Neural cell (in vitro differentiated cells): ENCODE data around the gene TUBA1B. TPM values are rescaled to one million over a fixed set of nuclear protein-coding genes. Genes with fewer than 3 reads are reported as not detected.
"Not testable (repeated sequence)": the region's sequence is repeated elsewhere in the genome, so short reads cannot be mapped to it uniquely, and the experiment has no call there.

Experiments
- H2AFZ ChIP-seq: fragments of 200-600, 300-800 bp; sonication (generic), shearing (Covaris generic); 2 replicates; pipeline ENCODE4 v1.6.0; 2014; ENCODE audit warnings: low read depth, mild to moderate bottlenecking, antibody characterized with exemption, low read length, moderate library complexity
- H3F3A ChIP-seq: fragments of 200-600 bp; shearing (Covaris generic); 2 replicates; pipeline ENCODE4 v1.6.1; 2016; ENCODE audit warnings: mild to moderate bottlenecking, moderate library complexity, mixed read lengths, antibody characterized with exemption, low read length; ENCODE audit not compliant: insufficient read depth, poor library complexity, severe bottlenecking
- H3K27ac ChIP-seq: fragments of 200-600, 300-800 bp; sonication (generic), shearing (Covaris generic); 2 replicates; pipeline ENCODE4 v1.5.1; 2014; ENCODE audit warnings: mild to moderate bottlenecking, low read length, moderate library complexity
- H3K27me3 ChIP-seq: fragments of 300-800, 200-600 bp; sonication (generic), shearing (Covaris generic); 2 replicates; pipeline ENCODE4 v1.6.0; 2014; ENCODE audit warnings: mild to moderate bottlenecking, low read depth, low read length, moderate library complexity; ENCODE audit not compliant: insufficient read depth
- H3K36me3 ChIP-seq: fragments of 300-800, 200-600 bp; sonication (generic), shearing (Covaris generic); 2 replicates; pipeline ENCODE4 v1.5.1; 2014; ENCODE audit warnings: mild to moderate bottlenecking, antibody characterized with exemption, low read length, moderate library complexity; ENCODE audit not compliant: insufficient read depth
- H3K4me2 ChIP-seq: fragments of 300-800, 200-600 bp; sonication (generic), shearing (Covaris generic); 2 replicates; pipeline ENCODE4 v1.6.0; 2014; ENCODE audit warnings: mild to moderate bottlenecking, low read length
- H3K4me3 ChIP-seq: fragments of 300-800, 200-600 bp; sonication (generic), shearing (Covaris generic); 2 replicates; pipeline ENCODE4 v1.5.1; 2014; ENCODE audit warnings: mild to moderate bottlenecking, low read length, moderate library complexity
- H3K79me2 ChIP-seq: fragments of 200-600 bp; shearing (Covaris generic); replicated peaks from 2 replicates; pipeline ENCODE4 v1.6.0; 2014; ENCODE audit warnings: mild to moderate bottlenecking, low read length, moderate library complexity; ENCODE audit not compliant: insufficient read depth
- H3K9ac ChIP-seq: fragments of 300-800, 200-600 bp; sonication (generic), shearing (Covaris generic); 2 replicates; pipeline ENCODE4 v1.6.1; 2016; ENCODE audit warnings: mild to moderate bottlenecking, low read length, mixed read lengths
- H3K9me2 ChIP-seq: fragments of 200-600 bp; shearing (Covaris generic); 2 replicates; pipeline ENCODE4 v1.6.1; 2016; ENCODE audit warnings: mild to moderate bottlenecking, low read length, mixed read lengths; ENCODE audit not compliant: insufficient read depth
- H3K9me3 ChIP-seq: fragments of 200-600, 300-800 bp; sonication (generic), shearing (Covaris generic); 2 replicates; pipeline ENCODE4 v1.6.1; 2016; ENCODE audit warnings: mild to moderate bottlenecking, mixed run types, low read length, moderate library complexity, mixed read lengths
- H4K20me1 ChIP-seq: fragments of 200-600 bp; shearing (Covaris generic); 2 replicates; pipeline ENCODE4 v1.6.1; 2016; ENCODE audit warnings: mild to moderate bottlenecking, mixed run types; ENCODE audit not compliant: insufficient read depth
- CTCF ChIP-seq: fragments of 450-650 bp; IDR thresholded peaks from 2 replicates; pipeline ENCODE4 v1.5.1; 2014; ENCODE audit warnings: antibody characterized with exemption, mild to moderate bottlenecking, moderate library complexity; ENCODE audit not compliant: poor library complexity, severe bottlenecking
- EP300 ChIP-seq: fragments of 450-650 bp; conservative IDR thresholded peaks from 2 replicates; pipeline ENCODE4 v1.6.1; 2014; ENCODE audit warnings: antibody characterized with exemption, mild to moderate bottlenecking, moderate library complexity; ENCODE audit not compliant: poor library complexity, severe bottlenecking
- EZH2 ChIP-seq: fragments of 200-600, 300-800 bp; shearing (Covaris generic), sonication (generic); IDR thresholded peaks from 2 replicates; pipeline ENCODE4 v1.6.1; 2014; ENCODE audit warnings: antibody characterized with exemption, low read length, borderline replicate concordance, mild to moderate bottlenecking; ENCODE audit not compliant: insufficient read depth, poor library complexity, severe bottlenecking
- MXI1 ChIP-seq: fragments of 450-650 bp; conservative IDR thresholded peaks from 2 replicates; pipeline ENCODE4 v1.6.1; 2014; ENCODE audit warnings: antibody characterized with exemption, mild to moderate bottlenecking; ENCODE audit not compliant: poor library complexity, severe bottlenecking
- RAD21 ChIP-seq: fragments of 450-650 bp; conservative IDR thresholded peaks from 2 replicates; pipeline ENCODE4 v1.6.1; 2014; ENCODE audit warnings: antibody characterized with exemption, mild to moderate bottlenecking, moderate library complexity
- SMC3 ChIP-seq: fragments of 450-650 bp; conservative IDR thresholded peaks from 2 replicates; pipeline ENCODE4 v1.6.1; 2014; ENCODE audit warnings: antibody characterized with exemption, mild to moderate bottlenecking, moderate library complexity; ENCODE audit not compliant: poor library complexity
- TAF1 ChIP-seq: IDR thresholded peaks from 2 replicates; pipeline ENCODE4 v1.6.1; 2012; ENCODE audit warnings: low read depth
- polyA plus RNA-seq: library from polyadenylated mRNA; depleted of rRNA; stranded (reverse); fragments of >200 nt; gene quantifications from 2 replicates; pipeline ENCODE4 v1.2.3, GENCODE V29; 2014

Gene TUBA1B
- polyA plus RNA-seq, 1 donor from 2014 or later, result 573 TPM

GRCh38 chr12:49136997-49137396 is 5.8 kb upstream of the TUBA1B start:
- not testable (repeated sequence) for H3K27ac ChIP-seq, H3K4me3 ChIP-seq, H3K27me3 ChIP-seq, H3F3A ChIP-seq, H3K9me2 ChIP-seq, H3K4me2 ChIP-seq, H3K36me3 ChIP-seq, H3K9me3 ChIP-seq, H4K20me1 ChIP-seq, H3K9ac ChIP-seq, H2AFZ ChIP-seq
- H3K79me2 ChIP-seq, result peaks cover 11% of the 10 kb centered on the region

- TF ChIP-seq SMC3, result no peak
- no peak for TF ChIP-seq EP300
- TF ChIP-seq CTCF, result no peak
- TF ChIP-seq TAF1, result no peak
- no peak for TF ChIP-seq EZH2
- Histone ChIP-seq H3K79me2 (peaks cover 23% of the 10 kb centered on the region), H3F3A (peaks cover 7% of the 10 kb centered on the region), H2AFZ (no peak overlapping the region), H3K4me2 (no peak overlapping the region), H3K9me2 (no peaks in the 10 kb centered on the region), H3K9ac (no peak overlapping the region), H3K27ac (no peak overlapping the region), H3K9me3 (no peaks in the 10 kb centered on the region), H3K4me3 (no peak overlapping the region), H3K36me3 (peaks cover 5% of the 10 kb centered on the region), H4K20me1 (peaks cover 2% of the 10 kb centered on the region), H3K27me3 (no peaks in the 10 kb centered on the region)
Measured at GRCh38 chr12:49133590-49133989, 2.4 kb upstream of the TUBA1B start.

GRCh38 chr12:49133014-49133413 is 1.8 kb upstream of the TUBA1B start:
- Histone ChIP-seq H3K9me3 (no peaks in the 10 kb centered on the region), H4K20me1 (peaks cover 2% of the 10 kb centered on the region), H3K4me2 (no peak overlapping the region), H3K9ac (no peak overlapping the region), H3K9me2 (no peaks in the 10 kb centered on the region), H3K27ac (no peak overlapping the region), H3K79me2 (peaks cover 23% of the 10 kb centered on the region), H3K27me3 (no peaks in the 10 kb centered on the region), H3K4me3 (no peak overlapping the region), H2AFZ (no peak overlapping the region), H3K36me3 (peaks cover 5% of the 10 kb centered on the region), H3F3A (peaks cover 7% of the 10 kb centered on the region)
- TF ChIP-seq EP300 (no peak), RAD21 (no peak), EZH2 (no peak), CTCF (no peak), MXI1 (no peak), TAF1 (no peak)
